HL-60 (cell line): Measurements from ENCODE around the gene TBC1D16.

Experiments used
- DNase-seq, 2 experiments: peaks; one replicate each; pipeline ENCODE4 v3.0.0-alpha.2; 2010 to 2020; ENCODE audit warnings: low read depth in 1 of 2, low spot score in 1 of 2
- H3K27ac ChIP-seq: fragments of 250-450 bp; sonication (Bioruptor Pico); replicated peaks from 2 replicates; pipeline ENCODE4 v1.5.1; 2020; ENCODE audit warnings: mild to moderate bottlenecking, moderate library complexity
- H3K27me3 ChIP-seq: fragments of 250-450 bp; sonication (Bioruptor Pico); 2 replicates; pipeline ENCODE4 v1.5.1; 2021; ENCODE audit warnings: mild to moderate bottlenecking, moderate library complexity; ENCODE audit not compliant: insufficient read depth, poor library complexity, severe bottlenecking
- H3K4me3 ChIP-seq: replicated peaks from 2 replicates; pipeline ENCODE4 v1.5.1; 2011; ENCODE audit warnings: mild to moderate bottlenecking, control low read depth, low read length; ENCODE audit not compliant: insufficient read depth
- CTCF ChIP-seq: IDR thresholded peaks from one replicate; pipeline ENCODE4 v1.5.1; 2011; ENCODE audit warnings: low read length, control low read depth, inconsistent platforms; ENCODE audit not compliant: insufficient read depth
- GABPA ChIP-seq: IDR thresholded peaks from 2 replicates; pipeline ENCODE4 v1.6.1; 2012; ENCODE audit warnings: low read depth
- POLR2AphosphoS5 ChIP-seq: IDR thresholded peaks from 2 replicates; pipeline ENCODE4 v1.6.1; 2012; ENCODE audit warnings: low read depth
- SPI1 ChIP-seq: IDR thresholded peaks from 2 replicates; pipeline ENCODE4 v1.6.1; 2012; ENCODE audit warnings: low read depth, mild to moderate bottlenecking, borderline replicate concordance
- TF ChIP-seq, protein P1 (sequence below): IDR thresholded peaks from 2 replicates; pipeline ENCODE4 v1.6.1; 2012; ENCODE audit warnings: low read depth; ENCODE audit not compliant: insufficient replicate concordance

Gene TBC1D16

GRCh38 chr17:79989106-79989835 lies 46.4 kb downstream of the TBC1D16 start:
- Histone ChIP-seq H3K27ac (no peak overlapping the region), H3K4me3 (no peak overlapping the region), H3K27me3 (peaks cover 20% of the 10 kb centered on the region)
- TF ChIP-seq, protein P1, sequence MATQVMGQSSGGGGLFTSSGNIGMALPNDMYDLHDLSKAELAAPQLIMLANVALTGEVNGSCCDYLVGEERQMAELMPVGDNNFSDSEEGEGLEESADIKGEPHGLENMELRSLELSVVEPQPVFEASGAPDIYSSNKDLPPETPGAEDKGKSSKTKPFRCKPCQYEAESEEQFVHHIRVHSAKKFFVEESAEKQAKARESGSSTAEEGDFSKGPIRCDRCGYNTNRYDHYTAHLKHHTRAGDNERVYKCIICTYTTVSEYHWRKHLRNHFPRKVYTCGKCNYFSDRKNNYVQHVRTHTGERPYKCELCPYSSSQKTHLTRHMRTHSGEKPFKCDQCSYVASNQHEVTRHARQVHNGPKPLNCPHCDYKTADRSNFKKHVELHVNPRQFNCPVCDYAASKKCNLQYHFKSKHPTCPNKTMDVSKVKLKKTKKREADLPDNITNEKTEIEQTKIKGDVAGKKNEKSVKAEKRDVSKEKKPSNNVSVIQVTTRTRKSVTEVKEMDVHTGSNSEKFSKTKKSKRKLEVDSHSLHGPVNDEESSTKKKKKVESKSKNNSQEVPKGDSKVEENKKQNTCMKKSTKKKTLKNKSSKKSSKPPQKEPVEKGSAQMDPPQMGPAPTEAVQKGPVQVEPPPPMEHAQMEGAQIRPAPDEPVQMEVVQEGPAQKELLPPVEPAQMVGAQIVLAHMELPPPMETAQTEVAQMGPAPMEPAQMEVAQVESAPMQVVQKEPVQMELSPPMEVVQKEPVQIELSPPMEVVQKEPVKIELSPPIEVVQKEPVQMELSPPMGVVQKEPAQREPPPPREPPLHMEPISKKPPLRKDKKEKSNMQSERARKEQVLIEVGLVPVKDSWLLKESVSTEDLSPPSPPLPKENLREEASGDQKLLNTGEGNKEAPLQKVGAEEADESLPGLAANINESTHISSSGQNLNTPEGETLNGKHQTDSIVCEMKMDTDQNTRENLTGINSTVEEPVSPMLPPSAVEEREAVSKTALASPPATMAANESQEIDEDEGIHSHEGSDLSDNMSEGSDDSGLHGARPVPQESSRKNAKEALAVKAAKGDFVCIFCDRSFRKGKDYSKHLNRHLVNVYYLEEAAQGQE, result no peak
- no peak for TF ChIP-seq GABPA
- no peak for DNase-seq

DNA sequence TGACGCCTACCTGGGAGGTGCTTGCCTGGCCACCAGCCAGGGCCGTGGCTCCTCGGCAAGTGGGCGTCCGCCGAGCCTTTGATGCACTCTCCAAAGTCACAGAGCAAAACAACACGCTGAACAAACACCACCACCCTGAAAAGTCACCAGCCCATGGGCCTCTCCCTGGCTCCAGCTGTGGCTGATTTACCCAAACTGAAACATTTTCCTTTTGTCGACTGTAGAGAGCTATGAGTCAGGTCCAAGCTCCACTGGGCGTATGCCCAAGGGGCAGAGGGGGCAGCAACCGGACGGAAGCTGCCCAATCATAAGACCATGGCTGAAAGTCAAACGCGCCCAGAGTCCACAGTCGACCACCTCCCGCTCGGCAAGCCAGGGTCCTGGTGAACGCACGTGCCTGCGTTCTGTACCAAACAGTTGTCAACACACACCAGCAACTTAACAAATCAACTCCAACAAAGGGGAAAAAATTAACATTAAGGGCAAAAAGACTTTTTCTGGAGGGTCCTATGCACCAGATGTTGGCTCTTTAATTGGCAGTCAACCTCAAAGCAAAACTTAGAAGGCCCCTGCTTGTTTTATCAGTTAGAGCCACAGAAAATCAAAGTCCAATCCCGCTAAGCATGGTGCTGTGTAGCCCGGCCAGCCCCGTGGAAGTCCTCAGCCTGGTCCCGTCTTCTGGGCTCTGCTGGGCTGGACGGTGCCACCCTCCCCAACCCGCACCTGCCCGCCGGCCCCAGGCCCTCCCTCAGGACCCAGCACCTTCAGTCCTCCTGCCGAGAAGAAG lies 47.3 kb downstream of the TBC1D16 start:
- no peak for TF ChIP-seq SPI1
- no peak for TF ChIP-seq GABPA
- TF ChIP-seq, protein P1, result no peak
- no peak overlapping the region for H3K4me3 ChIP-seq
- H3K27ac ChIP-seq, result no peak overlapping the region
- H3K27me3 ChIP-seq, result peaks cover 23% of the 10 kb centered on the region
- no peak for DNase-seq

- H3K4me3 ChIP-seq, result no peak overlapping the region
- TF ChIP-seq GABPA, result no peak
- TF ChIP-seq CTCF, result no peak
- TF ChIP-seq POLR2AphosphoS5, result no peak
- no peak for TF ChIP-seq SPI1
- TF ChIP-seq, protein P1, result no peak
- no peak for DNase-seq
- H3K27me3 ChIP-seq, result peaks cover 23% of the 10 kb centered on the region
- no peak overlapping the region for H3K27ac ChIP-seq
Measured at GRCh38 chr17:79987935-79988184, 47.8 kb downstream of the TBC1D16 start.

- Histone ChIP-seq H3K27me3 (peaks cover 23% of the 10 kb centered on the region), H3K27ac (no peak overlapping the region), H3K4me3 (no peak overlapping the region)
- DNase-seq, result no peak
- TF ChIP-seq CTCF (no peak), SPI1 (no peak), GABPA (no peak), POLR2AphosphoS5 (no peak)
- TF ChIP-seq, protein P1, result no peak
Measured at GRCh38 chr17:79987187-79987934, 48.3 kb downstream of the TBC1D16 start.
